Lower leg skin (tissue), 3 donors: ENCODE data around the gene CCRL2.

Experiments
- CTCF ChIP-seq, 3 donors: fragments of 450-650 bp; IDR thresholded peaks; one replicate each; pipeline ENCODE4 v1.5.1; 2016; ENCODE audit warnings: antibody characterized with exemption in 3 of 3, mild to moderate bottlenecking in 3 of 3, moderate library complexity in 2 of 3
- POLR2A ChIP-seq, 2 donors: fragments of 450-650 bp; IDR thresholded peaks; one replicate each; pipeline ENCODE4 v1.6.1; 2016 to 2017; ENCODE audit warnings: antibody characterized with exemption in 2 of 2, mild to moderate bottlenecking in 1 of 2, moderate library complexity in 1 of 2

DNA sequence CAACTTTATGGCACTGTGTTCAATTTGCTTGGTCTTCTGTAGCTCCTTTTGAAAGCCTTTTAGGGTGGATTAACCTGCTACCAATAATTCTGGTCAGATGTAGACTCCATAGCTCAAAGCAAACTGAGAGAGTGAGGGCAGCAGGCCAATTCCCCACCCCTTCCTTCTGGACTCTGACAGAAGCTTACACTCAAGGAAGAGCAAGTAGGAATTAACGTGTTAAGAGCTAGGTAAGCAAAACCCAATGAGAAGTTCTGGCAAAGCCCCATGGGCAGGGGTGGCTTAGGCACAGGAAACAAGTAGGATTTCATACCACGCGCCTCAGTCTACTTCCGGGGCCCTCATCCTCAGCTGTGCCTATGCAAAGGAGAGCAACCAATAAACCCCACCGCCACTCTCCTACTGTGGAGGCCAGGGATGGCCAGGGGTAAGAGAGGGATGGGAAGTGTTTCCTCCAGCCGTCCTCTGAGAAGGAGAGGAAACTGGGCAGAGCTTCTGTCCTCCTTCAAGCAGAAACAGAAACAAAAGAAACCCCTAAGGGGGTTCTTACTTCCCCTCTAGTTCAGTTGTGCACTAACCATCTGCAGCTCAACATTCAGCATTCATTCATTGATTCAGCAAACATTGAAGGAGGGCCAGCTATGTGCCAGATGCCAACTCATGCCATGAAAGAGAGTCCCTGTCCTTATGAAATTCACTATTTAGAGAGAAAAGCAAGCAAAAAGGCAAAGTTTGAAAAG lies 23.7 kb upstream of the CCRL2 start:
- TF ChIP-seq POLR2A (IDR thresholded peaks at IDR 0.05) (no peak), CTCF (IDR thresholded peaks at IDR 0.05) (no peak)
